ENCODE results near the gene DDX10. TPM values are rescaled to one million over a fixed set of nuclear protein-coding genes. Genes with fewer than 3 reads are reported as not detected.

The DDX10 gene
- total RNA-seq, 4 donors from 2014 or later = 27.9 to 511 (median 31.5) TPM

DNA sequence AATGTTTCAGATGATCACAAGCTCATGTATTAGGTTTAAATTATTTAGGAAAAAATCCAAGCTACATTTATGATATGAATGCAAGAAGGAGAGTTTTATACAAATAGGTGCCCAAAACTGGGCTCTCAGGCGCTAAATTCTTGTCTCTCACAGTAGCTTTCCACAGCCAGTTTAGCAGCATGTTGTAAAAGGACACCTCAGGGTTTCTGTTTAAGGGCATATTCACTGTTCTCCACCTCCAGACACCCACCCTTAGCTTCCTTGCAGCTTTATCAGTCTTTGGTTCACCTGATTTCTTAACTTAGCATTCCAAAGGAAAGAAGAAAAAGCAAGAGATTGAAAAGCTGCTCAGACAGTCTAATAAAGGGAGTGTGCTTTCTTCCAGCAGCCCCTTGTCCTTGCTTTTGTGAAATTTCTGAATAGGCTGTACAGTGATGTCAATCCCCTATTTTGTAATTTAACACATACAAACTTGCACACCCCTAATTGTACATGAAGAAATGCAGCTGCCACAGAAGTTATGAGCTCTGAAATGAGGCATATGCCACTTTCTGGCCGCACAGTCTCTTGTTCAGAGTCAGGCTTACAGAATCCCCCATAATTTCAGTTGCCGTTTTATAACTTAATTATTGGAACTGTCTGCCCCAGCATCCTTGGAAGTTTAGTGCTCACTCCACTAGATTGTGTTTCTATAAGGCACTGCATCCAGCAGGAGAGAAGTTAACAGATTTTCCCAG, 262.1 kb downstream of the DDX10 start:
- Histone ChIP-seq H3K4me3 (no peak overlapping the region), H3K36me3 (no peaks in the 10 kb centered on the region), H3K9me3 (no peaks in the 10 kb centered on the region), H3K27ac (peak overlapping the region in 1 of 2 donors; percentile 18), H3K4me1 (no peaks in the 10 kb centered on the region), H3K27me3 (no peaks in the 10 kb centered on the region)
- TF ChIP-seq POLR2A (IDR thresholded peaks at IDR 0.05) = no peak
- TF ChIP-seq, protein P1, sequence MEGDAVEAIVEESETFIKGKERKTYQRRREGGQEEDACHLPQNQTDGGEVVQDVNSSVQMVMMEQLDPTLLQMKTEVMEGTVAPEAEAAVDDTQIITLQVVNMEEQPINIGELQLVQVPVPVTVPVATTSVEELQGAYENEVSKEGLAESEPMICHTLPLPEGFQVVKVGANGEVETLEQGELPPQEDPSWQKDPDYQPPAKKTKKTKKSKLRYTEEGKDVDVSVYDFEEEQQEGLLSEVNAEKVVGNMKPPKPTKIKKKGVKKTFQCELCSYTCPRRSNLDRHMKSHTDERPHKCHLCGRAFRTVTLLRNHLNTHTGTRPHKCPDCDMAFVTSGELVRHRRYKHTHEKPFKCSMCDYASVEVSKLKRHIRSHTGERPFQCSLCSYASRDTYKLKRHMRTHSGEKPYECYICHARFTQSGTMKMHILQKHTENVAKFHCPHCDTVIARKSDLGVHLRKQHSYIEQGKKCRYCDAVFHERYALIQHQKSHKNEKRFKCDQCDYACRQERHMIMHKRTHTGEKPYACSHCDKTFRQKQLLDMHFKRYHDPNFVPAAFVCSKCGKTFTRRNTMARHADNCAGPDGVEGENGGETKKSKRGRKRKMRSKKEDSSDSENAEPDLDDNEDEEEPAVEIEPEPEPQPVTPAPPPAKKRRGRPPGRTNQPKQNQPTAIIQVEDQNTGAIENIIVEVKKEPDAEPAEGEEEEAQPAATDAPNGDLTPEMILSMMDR (IDR thresholded peaks at IDR 0.05) = no peak
- no peak for DNase-seq
- intact Hi-C loops (cut with DNase I; ENCODE audit: low total_unique reads) = no loop called here

DNA sequence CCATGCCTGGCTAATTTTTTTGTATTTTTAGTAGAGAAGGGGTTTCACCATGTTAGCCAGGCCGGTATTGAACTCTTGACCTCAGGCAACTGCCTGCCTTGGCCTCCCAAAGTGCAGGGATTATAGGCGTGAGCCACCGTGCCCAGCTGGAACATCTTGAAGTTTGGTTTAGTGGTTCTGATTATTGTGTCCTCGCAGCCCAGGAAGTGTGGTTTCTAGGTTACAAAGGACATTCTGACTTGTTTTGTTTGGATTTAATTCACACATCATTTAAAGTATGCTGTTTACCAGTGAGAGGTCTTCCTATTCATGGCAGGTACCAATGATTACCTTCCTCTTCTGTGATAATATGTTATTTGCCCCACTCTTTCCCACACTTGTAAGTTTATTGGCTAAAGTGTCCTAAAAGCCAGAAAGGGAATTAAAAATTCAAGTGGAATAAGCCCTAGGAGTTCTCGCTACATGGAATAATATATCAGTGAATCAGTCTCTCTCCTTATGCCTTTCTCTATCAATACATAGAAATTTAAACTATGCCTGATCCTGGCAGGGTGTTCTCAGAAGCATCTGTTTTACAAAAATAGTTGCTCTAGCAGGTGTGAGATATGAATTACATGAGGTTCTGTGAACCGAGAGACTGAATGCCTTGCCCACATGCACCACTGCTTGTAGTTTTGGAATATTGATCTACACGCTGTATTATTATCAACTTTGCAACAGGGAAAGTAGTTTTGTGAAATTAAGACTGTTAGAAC, 263.1 kb downstream of the DDX10 start:
- Histone ChIP-seq H3K27me3 (no peaks in the 10 kb centered on the region), H3K27ac (no peak overlapping the region), H3K4me1 (no peaks in the 10 kb centered on the region), H3K36me3 (no peaks in the 10 kb centered on the region), H3K4me3 (no peak overlapping the region), H3K9me3 (no peaks in the 10 kb centered on the region)
- no peak for TF ChIP-seq POLR2A (IDR thresholded peaks at IDR 0.05)
- TF ChIP-seq, protein P1 (IDR thresholded peaks at IDR 0.05) = no peak
- no peak for DNase-seq
- intact Hi-C loops (cut with DNase I; ENCODE audit: low total_unique reads) = no loop called here

DNA sequence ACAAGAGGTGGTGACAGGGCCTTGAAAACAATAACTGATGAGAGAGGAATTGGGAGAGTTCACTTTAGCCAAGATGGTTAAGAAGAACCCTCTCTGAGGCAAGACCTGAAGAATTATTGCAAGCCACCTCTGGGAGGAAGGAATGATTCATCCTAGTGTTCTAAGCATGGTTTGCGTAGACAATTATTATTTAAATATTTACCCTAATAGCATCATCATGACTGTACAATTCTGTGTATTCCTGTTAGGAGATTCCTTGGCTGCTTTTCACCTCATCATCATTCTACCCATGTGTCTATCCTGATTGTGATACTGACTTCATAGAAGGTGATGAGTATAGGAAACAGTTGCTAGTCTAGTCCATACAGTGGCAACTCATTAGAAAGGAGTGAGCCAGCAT, 264.4 kb downstream of the DDX10 start:
- DNase-seq = no peak
- Histone ChIP-seq H3K9me3 (no peaks in the 10 kb centered on the region), H3K36me3 (no peaks in the 10 kb centered on the region), H3K4me3 (no peak overlapping the region), H3K27ac (no peak overlapping the region), H3K27me3 (no peaks in the 10 kb centered on the region), H3K4me1 (no peaks in the 10 kb centered on the region)
- TF ChIP-seq, protein P1 (IDR thresholded peaks at IDR 0.05) = no peak
- no peak for TF ChIP-seq POLR2A (IDR thresholded peaks at IDR 0.05)
- intact Hi-C loops (cut with DNase I; ENCODE audit: low total_unique reads) = no loop called here

DNA sequence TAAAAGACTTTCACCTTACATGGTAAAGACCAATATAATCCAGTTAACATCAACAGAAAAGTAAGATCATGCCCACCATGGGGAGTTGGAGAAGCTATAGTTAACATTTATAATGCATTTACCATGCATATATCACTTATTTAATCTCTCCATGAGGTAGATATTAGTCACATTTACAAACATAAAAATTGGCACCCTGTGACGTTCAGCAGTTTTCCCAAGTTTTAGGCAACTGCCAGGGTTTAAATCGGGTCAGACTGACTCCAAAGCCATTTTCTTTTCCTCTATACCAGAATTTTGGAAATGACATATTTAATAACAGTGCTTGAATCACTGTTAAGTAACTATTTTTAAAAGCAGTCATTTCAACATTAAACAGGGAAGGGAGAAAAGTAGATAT, 266.3 kb downstream of the DDX10 start:
- Histone ChIP-seq H3K4me3 (no peak overlapping the region), H3K4me1 (no peaks in the 10 kb centered on the region), H3K9me3 (no peaks in the 10 kb centered on the region), H3K27ac (no peak overlapping the region), H3K36me3 (no peaks in the 10 kb centered on the region), H3K27me3 (no peaks in the 10 kb centered on the region)
- intact Hi-C loops (cut with DNase I; ENCODE audit: low total_unique reads) = no loop called here
- DNase-seq = no peak
- TF ChIP-seq, protein P1 (IDR thresholded peaks at IDR 0.05) = no peak
- no peak for TF ChIP-seq POLR2A (IDR thresholded peaks at IDR 0.05)

DNA sequence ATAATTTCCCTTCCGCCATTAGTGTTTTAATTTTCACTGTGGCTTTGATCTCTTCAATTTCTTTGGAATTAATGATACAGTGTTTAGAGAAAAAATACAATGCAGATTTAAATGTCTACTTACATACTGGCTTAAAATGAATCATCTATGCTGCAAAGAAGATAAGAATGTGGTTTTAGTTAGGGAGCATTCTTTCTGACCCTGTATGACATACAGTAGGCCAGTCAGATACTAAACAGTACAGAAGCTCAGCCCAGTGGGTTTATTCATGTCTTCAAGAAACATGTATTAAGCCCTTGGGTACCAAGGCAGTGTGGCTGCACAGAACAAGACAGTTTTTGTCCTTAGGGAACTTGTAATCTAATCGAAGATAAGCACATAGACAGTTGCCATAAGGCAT, 268.8 kb downstream of the DDX10 start:
- H3K27ac ChIP-seq = no peak overlapping the region
- no peaks in the 10 kb centered on the region for H3K9me3 ChIP-seq
- no peaks in the 10 kb centered on the region for H3K27me3 ChIP-seq
- DNase-seq = no peak
- no peak overlapping the region for H3K4me3 ChIP-seq
- intact Hi-C loops (cut with DNase I; ENCODE audit: low total_unique reads) = no loop called here
- no peaks in the 10 kb centered on the region for H3K4me1 ChIP-seq
- H3K36me3 ChIP-seq = no peaks in the 10 kb centered on the region
- TF ChIP-seq POLR2A (IDR thresholded peaks at IDR 0.05) = no peak
- TF ChIP-seq, protein P1 (IDR thresholded peaks at IDR 0.05) = no peak

All from uterus (tissue), 4 donors.